ENCODE results near the gene TOP1.
"Not testable (repeated sequence)": the region's sequence is repeated elsewhere in the genome, so short reads cannot be mapped to it uniquely, and the experiment has no call there.

TOP1 gene

GRCh38 chr20:41028359-41029149 is at the start of gene TOP1:
Gene TOP1 (plus strand): TSS chr20:41028822. CDS start chr20:41029068, 246 bp downstream.
- DNase-seq = peak; percentile 100

- DNase-seq = no peak
Observed at GRCh38 chr20:40979247-40979646, 49.4 kb upstream of the TOP1 start.

- no peak for DNase-seq
Observed at GRCh38 chr20:40980106-40980827, 48.4 kb upstream of the TOP1 start.

GRCh38 chr20:40980828-40981310 is 47.8 kb upstream of the TOP1 start:
- DNase-seq = no peak

- no peak for DNase-seq
Observed at GRCh38 chr20:40982415-40983145, 46.0 kb upstream of the TOP1 start.

- DNase-seq = no peak
Observed at GRCh38 chr20:40983898-40984297, 44.7 kb upstream of the TOP1 start.

DNA sequence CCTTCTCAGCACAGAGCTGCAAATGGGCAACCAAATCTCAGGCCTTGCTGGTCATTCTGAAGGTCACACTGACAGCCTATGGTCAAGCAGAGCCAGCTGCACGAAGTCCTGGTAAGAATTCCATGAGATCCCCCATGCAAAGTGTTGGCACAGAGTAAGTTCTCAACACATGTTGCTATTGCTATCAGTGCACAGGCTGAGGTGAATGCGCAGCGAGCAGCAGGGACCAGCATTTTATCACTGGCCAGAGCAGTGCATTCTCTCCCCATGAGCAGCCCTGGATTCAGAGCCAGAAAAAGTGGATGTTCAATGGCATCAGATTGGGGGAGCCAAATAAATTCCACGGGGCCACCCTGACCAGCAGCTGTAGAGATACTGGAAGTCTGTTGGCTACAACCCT is 44.1 kb upstream of the TOP1 start:
- DNase-seq = no peak

- no peak for DNase-seq
Observed at GRCh38 chr20:40986774-40987173, 41.8 kb upstream of the TOP1 start.

DNA sequence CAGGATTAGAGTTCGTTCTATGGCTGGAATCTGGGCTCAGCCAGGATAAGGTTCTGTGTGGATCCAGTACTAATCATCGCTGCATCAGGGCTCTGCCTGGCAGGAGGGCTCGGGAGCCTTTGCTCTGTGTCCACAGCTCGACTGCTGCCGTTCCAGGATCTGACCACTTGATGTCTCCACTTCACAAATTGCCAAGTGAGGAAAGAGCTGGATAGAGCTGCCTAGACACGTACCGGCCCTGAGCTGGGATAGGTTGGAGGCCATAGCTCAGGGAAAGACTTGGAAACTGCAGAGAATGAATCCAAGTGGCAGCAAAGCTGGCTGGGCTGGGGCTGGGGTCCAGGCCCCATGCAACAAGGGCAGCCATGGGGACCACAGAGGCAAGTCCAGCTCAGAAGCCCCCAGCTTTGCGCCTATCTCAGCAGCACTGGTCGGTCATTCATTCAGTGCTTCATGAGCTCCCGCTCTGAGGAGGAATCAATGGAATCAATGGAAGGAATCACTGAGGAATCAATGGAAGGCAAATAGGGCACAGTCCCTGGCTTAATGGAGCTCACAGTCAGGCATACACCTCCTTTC is 38.0 kb upstream of the TOP1 start:
- DNase-seq = peak; percentile 79

DNA sequence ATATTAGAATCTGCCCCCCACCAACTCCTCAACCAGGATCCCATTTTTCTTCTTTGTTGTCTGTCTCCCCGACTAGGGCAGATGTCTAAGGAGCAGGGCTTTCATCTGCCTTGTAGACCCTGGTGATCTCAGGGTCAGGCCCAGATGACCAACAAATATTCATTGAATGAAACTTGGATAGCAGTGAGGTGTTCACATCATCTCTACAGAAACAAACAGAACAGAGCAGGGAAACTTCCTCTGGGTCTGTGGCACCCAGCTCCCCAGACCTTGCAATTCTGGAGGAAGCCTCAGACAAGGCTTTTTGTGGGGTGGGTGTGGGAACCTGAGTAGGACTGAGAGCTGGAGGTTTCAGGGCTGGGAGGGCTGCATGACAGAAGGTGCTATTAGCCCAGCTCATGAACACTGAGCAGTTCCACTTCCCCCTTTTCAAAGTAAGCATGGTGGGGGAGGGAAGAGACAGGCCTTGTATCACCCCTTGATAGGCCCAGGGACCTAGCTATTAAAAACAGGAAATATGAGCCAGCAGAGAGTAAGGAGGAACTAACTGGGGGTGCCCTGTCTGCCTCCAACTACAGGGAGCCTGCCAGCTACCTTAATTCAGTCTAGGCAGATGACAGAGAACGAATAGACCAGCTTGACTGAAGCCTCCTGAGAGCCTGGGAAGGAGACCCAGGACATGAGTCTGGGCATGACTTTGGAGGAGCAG is 37.3 kb upstream of the TOP1 start:
- DNase-seq = no peak

GRCh38 chr20:40992349-40993113 is 36.1 kb upstream of the TOP1 start:
- DNase-seq = no peak

DNA sequence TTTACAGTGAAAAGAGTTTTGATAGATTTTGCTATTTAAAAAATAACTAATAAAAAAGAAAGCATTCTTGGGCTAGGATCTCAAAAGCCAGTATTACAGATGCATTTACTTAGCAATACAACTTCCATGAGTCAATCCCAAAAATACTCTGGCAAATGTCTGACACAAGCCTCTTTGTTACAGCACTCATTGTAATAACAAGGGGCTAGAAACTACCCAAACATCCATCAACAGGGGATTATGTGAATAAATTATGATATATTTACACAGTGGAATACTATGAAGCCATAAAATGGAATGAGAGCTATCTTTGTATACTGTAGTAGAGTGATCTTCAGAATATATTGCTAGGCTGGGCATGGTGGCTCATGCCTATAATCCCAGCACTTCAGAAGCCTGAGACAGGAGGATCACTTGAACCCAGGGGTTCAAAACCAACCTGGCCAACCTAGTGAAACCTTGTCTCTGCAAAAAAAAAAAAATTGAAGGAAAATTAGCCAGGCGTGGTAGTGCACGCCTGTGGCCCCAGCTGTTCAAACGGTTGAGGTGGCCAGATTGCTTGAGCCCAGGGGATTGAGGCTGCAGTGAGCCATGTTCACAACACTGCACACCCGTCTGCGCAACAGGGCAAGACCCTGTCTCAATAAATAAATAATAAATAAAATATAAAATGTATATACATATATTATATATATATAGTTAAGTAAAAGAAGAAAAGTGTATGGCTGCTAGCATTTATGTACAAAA is 34.7 kb upstream of the TOP1 start:
- no peak for DNase-seq

GRCh38 chr20:40996326-40996725 is 32.3 kb upstream of the TOP1 start:
- no peak for DNase-seq

DNA sequence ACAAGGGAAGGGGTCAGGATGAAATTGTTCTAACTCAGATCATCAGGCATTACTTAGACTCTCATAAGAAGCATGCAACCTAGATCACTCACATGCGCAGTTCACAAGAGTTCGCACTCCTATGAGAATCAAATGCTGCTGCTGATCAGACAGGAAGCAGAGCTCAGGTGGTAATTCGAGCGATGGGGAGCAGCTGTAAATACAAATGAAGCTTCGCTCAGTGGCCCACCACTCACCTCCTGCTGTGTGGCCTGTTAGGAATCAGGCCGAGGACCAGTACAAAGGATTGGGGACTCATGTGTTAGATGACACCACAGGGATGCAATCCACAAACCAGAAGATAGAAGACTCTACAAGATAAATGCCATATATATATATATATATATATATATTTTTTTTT is 31.5 kb upstream of the TOP1 start:
- no peak for DNase-seq

DNA sequence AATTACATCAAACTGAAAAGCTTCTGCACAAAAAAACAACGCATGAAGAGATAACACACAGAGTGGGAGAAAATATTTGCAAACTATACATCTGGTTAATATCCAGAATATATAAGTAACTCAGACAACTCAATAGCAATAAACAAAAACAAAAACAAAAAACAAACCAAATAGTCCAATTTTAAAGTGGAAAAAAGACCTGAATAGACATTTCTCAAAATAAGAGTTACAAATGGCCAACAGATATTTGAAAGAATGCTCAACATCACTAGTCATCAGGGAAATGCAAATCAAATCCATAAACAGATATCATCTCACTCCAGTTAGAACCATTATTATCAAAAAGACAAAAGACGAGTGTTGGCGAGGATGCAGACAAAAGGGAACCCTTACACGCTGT is 28.8 kb upstream of the TOP1 start:
- DNase-seq = no peak

DNA sequence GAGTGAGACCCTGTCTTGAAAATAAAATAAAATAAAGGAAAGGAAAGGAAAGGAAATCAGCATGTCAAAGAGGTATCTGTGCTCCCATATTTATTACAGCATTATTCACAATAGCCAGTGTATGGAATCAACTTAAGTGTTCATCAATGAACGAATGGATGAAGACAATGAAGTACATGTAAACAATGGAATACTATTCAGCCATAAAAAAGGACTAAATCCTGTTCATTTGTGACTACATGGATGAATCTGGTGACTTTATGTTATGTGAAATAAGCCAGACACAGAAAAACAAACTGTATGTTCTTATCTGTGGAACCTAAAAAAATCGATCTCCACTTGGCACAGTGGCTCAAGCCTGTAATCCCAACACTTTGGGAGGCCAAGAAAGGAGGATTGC is 28.0 kb upstream of the TOP1 start:
- no peak for DNase-seq

GRCh38 chr20:41001497-41001896 is 27.1 kb upstream of the TOP1 start:
- DNase-seq = no peak

- no peak for DNase-seq
Observed at GRCh38 chr20:41002842-41003142, 25.8 kb upstream of the TOP1 start.

DNA sequence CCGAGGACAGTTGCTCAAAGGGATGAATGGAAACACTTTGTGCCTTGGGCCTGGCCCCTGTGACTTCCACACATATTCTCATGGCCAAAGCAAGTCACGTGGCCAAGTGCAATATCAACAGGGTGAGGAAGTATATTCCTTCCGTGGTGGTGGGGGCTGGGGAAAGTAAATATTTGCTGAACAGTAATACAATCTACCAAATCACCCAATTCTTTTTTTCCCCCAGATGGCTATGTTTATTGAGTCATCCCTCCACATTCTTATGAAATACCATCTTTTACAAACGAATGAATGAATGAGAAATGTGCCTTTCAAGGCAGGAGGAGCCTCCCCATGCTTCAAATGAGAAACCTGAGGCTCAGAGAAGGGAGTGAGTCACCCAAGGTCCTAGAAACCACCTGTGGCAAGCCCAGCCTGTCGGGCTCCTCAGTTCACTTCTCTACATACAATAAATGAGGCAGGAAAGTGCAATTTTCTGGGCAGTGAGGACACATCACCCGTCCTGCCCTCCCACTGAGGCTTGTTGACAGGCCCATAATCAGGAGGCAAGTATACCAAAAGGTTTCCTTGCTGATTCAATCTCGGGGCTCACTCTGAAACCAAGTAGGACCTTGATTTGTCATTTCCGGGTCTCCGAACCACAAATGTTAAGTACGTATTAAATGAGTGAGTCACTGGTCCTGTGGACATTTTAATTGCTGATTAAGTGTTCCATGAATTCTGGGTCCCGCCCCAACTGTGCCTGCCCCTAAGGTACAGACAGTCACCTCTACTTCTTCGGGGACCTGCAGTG is 25.3 kb upstream of the TOP1 start:
- peak; percentile 79 for DNase-seq

DNA sequence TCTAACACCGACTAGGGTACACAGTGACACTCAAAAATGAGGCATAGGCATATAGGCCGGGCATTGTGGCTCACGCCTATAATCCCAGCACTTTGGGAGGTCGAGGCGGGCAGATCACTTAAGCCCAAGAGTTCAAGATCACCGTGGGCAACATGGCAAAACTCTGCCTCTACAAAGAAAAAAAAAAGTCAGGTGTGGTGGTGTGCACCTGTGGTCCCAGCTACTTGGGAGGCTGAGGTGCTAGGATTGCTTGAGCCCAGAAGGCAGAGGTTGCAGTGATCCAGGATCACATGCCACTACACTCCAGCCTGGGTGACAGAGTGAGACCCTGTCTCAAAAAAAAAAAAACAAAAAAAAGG is 24.7 kb upstream of the TOP1 start:
- not testable (repeated sequence) for DNase-seq
